GM19328 (cell line): Measurements from ENCODE around the gene MAGEA2.
"Not testable (repeated sequence)": the region's sequence is repeated elsewhere in the genome, so short reads cannot be mapped to it uniquely, and the experiment has no call there.

ENCODE experiments used
- ATAC-seq: cut with Tn5 transposase; IDR thresholded peaks from one replicate; pipeline ENCODE4 v1.9.1; 2021; ENCODE audit warnings: mild to moderate bottlenecking, moderate library complexity; ENCODE audit not compliant: unreplicated experiment

MAGEA2 gene

GRCh38 chrX:152709173-152709572 lies 44.5 kb downstream of the MAGEA2 start, which contains the start of gene CSAG2:
Gene CSAG2, minus strand, starts transcription at chrX:152709273. Its CDS starts 161 bp downstream, at chrX:152709112.
- ATAC-seq = not testable (repeated sequence)

GRCh38 chrX:152706500-152706899 lies 47.1 kb downstream of the MAGEA2 start:
- ATAC-seq = not testable (repeated sequence)

GRCh38 chrX:152700390-152700789 lies 53.3 kb downstream of the MAGEA2 start:
- ATAC-seq = not testable (repeated sequence)
